ENCODE results near the gene RPUSD1. TPM values are rescaled to one million over a fixed set of nuclear protein-coding genes. Genes with fewer than 3 reads are reported as not detected.

The RPUSD1 gene
- total RNA-seq, 1 experiment from 2014 or later: 59.9 TPM

DNA sequence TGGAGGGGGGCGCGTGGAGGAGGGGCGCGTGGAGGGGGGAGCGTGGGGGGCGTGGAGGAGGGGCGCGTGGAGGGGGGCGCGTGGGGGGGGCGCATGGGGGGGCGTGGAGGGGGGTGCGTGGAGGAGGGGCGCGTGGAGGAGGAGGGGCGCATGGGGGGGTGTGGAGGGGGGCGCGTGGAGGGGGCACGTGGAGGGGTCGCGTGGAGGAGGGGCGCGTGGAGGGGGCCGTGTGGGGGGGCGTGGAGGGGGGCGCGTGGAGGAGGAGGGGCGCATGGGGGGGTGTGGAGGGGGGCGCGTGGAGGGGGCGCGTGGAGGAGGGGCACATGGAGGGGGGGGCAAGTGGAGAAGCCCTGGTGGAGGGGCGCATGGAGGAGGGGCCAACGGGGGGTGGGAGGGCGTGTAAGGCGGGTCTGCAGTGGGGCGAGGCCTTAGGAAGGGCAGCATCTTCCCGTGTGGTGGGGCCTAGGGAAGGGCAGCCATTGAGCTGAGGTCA is 20.4 kb downstream of the RPUSD1 start:
- ChIA-PET POLR2A (no interaction called here), RAD21 (ENCODE audit: low non-redundant PET in 1 of 2, low total read pairs in 2 of 2, uncharacterized antibody in 2 of 2, unreplicated experiment in 2 of 2) (no interaction called here), CTCF (no interaction called here)
- no TSS peak for BruUV-seq (replicated peaks)
- no peak overlapping the region for H3K9ac ChIP-seq (ENCODE audit: low read length)
- no peak overlapping the region for H3K27ac ChIP-seq (ENCODE audit: low read depth, low read length)
- TF ChIP-seq, protein P1, sequence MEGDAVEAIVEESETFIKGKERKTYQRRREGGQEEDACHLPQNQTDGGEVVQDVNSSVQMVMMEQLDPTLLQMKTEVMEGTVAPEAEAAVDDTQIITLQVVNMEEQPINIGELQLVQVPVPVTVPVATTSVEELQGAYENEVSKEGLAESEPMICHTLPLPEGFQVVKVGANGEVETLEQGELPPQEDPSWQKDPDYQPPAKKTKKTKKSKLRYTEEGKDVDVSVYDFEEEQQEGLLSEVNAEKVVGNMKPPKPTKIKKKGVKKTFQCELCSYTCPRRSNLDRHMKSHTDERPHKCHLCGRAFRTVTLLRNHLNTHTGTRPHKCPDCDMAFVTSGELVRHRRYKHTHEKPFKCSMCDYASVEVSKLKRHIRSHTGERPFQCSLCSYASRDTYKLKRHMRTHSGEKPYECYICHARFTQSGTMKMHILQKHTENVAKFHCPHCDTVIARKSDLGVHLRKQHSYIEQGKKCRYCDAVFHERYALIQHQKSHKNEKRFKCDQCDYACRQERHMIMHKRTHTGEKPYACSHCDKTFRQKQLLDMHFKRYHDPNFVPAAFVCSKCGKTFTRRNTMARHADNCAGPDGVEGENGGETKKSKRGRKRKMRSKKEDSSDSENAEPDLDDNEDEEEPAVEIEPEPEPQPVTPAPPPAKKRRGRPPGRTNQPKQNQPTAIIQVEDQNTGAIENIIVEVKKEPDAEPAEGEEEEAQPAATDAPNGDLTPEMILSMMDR (IDR thresholded peaks at IDR 0.05 in 2 of 3, conservative IDR thresholded peaks at IDR 0.05 in 1 of 3; ENCODE audit: borderline replicate concordance in 1 of 3, insufficient read depth in 1 of 3, low read depth in 2 of 3, low read length in 2 of 3): no peak
- no peak for TF ChIP-seq ZNF274 (IDR thresholded peaks at IDR 0.05; ENCODE audit: low read depth, low read length)
- TF ChIP-seq CBX3 (IDR thresholded peaks at IDR 0.05; ENCODE audit: low read depth): no peak
- TF ChIP-seq EZH2 (IDR thresholded peaks at IDR 0.05): no peak
- TF ChIP-seq, protein P2, sequence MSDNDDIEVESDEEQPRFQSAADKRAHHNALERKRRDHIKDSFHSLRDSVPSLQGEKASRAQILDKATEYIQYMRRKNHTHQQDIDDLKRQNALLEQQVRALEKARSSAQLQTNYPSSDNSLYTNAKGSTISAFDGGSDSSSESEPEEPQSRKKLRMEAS (IDR thresholded peaks at IDR 0.05): no peak
- no peak for TF ChIP-seq EGR1 (IDR thresholded peaks at IDR 0.05; ENCODE audit: low read depth)
- TF ChIP-seq, protein P3, sequence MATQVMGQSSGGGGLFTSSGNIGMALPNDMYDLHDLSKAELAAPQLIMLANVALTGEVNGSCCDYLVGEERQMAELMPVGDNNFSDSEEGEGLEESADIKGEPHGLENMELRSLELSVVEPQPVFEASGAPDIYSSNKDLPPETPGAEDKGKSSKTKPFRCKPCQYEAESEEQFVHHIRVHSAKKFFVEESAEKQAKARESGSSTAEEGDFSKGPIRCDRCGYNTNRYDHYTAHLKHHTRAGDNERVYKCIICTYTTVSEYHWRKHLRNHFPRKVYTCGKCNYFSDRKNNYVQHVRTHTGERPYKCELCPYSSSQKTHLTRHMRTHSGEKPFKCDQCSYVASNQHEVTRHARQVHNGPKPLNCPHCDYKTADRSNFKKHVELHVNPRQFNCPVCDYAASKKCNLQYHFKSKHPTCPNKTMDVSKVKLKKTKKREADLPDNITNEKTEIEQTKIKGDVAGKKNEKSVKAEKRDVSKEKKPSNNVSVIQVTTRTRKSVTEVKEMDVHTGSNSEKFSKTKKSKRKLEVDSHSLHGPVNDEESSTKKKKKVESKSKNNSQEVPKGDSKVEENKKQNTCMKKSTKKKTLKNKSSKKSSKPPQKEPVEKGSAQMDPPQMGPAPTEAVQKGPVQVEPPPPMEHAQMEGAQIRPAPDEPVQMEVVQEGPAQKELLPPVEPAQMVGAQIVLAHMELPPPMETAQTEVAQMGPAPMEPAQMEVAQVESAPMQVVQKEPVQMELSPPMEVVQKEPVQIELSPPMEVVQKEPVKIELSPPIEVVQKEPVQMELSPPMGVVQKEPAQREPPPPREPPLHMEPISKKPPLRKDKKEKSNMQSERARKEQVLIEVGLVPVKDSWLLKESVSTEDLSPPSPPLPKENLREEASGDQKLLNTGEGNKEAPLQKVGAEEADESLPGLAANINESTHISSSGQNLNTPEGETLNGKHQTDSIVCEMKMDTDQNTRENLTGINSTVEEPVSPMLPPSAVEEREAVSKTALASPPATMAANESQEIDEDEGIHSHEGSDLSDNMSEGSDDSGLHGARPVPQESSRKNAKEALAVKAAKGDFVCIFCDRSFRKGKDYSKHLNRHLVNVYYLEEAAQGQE (IDR thresholded peaks at IDR 0.05; ENCODE audit: low read depth): no peak
- no peak for TF ChIP-seq ZFX (IDR thresholded peaks at IDR 0.05)
- TF ChIP-seq, protein P4, sequence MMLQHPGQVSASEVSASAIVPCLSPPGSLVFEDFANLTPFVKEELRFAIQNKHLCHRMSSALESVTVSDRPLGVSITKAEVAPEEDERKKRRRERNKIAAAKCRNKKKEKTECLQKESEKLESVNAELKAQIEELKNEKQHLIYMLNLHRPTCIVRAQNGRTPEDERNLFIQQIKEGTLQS (IDR thresholded peaks at IDR 0.05): no peak
- TF ChIP-seq TCF7L2 (IDR thresholded peaks at IDR 0.05; ENCODE audit: borderline replicate concordance, extremely low read depth, insufficient read depth, insufficient read length): no peak
- no peak for TF ChIP-seq SRF (IDR thresholded peaks at IDR 0.05; ENCODE audit: low read depth)
- TF ChIP-seq POLR2A (IDR thresholded peaks at IDR 0.05; ENCODE audit: borderline replicate concordance, extremely low read depth, insufficient read depth, insufficient read length): no peak
- no peak for TF ChIP-seq POLR2AphosphoS5 (IDR thresholded peaks at IDR 0.05; ENCODE audit: low read depth, low read length)
- TF ChIP-seq EZH2phosphoT487 (IDR thresholded peaks at IDR 0.05; ENCODE audit: borderline replicate concordance): no peak
- no peak for TF ChIP-seq ELF1 (IDR thresholded peaks at IDR 0.05; ENCODE audit: borderline replicate concordance, low read depth)
- TF ChIP-seq JUND (IDR thresholded peaks at IDR 0.05): no peak
- TF ChIP-seq SP1 (IDR thresholded peaks at IDR 0.05; ENCODE audit: low read depth): no peak
- no peak for TF ChIP-seq CEBPB (IDR thresholded peaks at IDR 0.05; ENCODE audit: low read depth)
- no peak for TF ChIP-seq SIN3A (IDR thresholded peaks at IDR 0.05; ENCODE audit: low read depth)
- no peak overlapping the region for H3K4me2 ChIP-seq (ENCODE audit: low read length)
- H3K9me2 ChIP-seq (ENCODE audit: insufficient read depth): no peaks in the 10 kb centered on the region
- H3K4me3 ChIP-seq (replicated peaks in 1 of 2; ENCODE audit: low read depth in 1 of 2, low read length in 2 of 2): no peak overlapping the region
- peaks cover 7% of the 10 kb centered on the region; the same call in 1 of the 2 replicates for H3K79me2 ChIP-seq (ENCODE audit: insufficient read depth, low read length)
- DNase-seq (ENCODE audit: low read depth, low spot score) (no peak), ATAC-seq (no peak)
- H3K27me3 ChIP-seq (ENCODE audit: insufficient read depth, low read length): no peaks in the 10 kb centered on the region
- peaks cover 10 to 13% of the 10 kb centered on the region in 2 experiments; a peak in 3 of 4 replicates for H3K4me1 ChIP-seq (ENCODE audit: control insufficient read depth in 1 of 2, insufficient read depth in 2 of 2, low read length in 2 of 2)
- no peaks in the 10 kb centered on the region for H4K20me1 ChIP-seq (ENCODE audit: insufficient read depth)
- H3K36me3 ChIP-seq (ENCODE audit: control insufficient read depth in 1 of 2, insufficient read depth in 2 of 2, low read length in 2 of 2): peaks cover 7 to 11% of the 10 kb centered on the region in 2 experiments; a peak in 3 of 4 replicates
- H3K9me3 ChIP-seq (ENCODE audit: control insufficient read depth in 1 of 2, insufficient read depth in 1 of 2, low read depth in 1 of 2, low read length in 2 of 2): no peaks in the 10 kb centered on the region
- H2AFZ ChIP-seq (ENCODE audit: low read depth, low read length, poor library complexity, severe bottlenecking): no peak overlapping the region
- intact Hi-C loops (cut with micrococcal nuclease): no loop called here

Measured in HCT116 (cell line).